HG03469 (cell line): ENCODE data around the gene RNASE2.
"Not testable (repeated sequence)": the region's sequence is repeated elsewhere in the genome, so short reads cannot be mapped to it uniquely, and the experiment has no call there.

Source experiments
- ATAC-seq: cut with Tn5 transposase; IDR thresholded peaks from one replicate; pipeline ENCODE4 v1.9.1; 2021; ENCODE audit warnings: mild to moderate bottlenecking, moderate library complexity, moderate number of reproducible peaks; ENCODE audit not compliant: unreplicated experiment

RNASE2 gene

GRCh38 chr14:20954736-20955537 is at the start of gene RNASE2:
Gene RNASE2 (plus strand): TSS chr14:20955487. CDS start chr14:20955772, 285 bp downstream.
- not testable (repeated sequence) for ATAC-seq

GRCh38 chr14:20905676-20906075 is 49.6 kb upstream of the RNASE2 start:
- ATAC-seq, result no peak

GRCh38 chr14:20907214-20907613 is 48.1 kb upstream of the RNASE2 start:
- no peak for ATAC-seq

- not testable (repeated sequence) for ATAC-seq
Measured at GRCh38 chr14:20910822-20911221, 44.5 kb upstream of the RNASE2 start.

- ATAC-seq, result not testable (repeated sequence)
Measured at GRCh38 chr14:20919038-20919756, 36.1 kb upstream of the RNASE2 start.

GRCh38 chr14:20923766-20924297 is 31.5 kb upstream of the RNASE2 start:
- not testable (repeated sequence) for ATAC-seq

- ATAC-seq, result no peak
Measured at GRCh38 chr14:20934148-20934762, 21.0 kb upstream of the RNASE2 start.

- no peak for ATAC-seq
Measured at GRCh38 chr14:20935303-20935984, 19.8 kb upstream of the RNASE2 start.

- not testable (repeated sequence) for ATAC-seq
Measured at GRCh38 chr14:20945146-20945545, 10.1 kb upstream of the RNASE2 start.

- not testable (repeated sequence) for ATAC-seq
Measured at GRCh38 chr14:20946707-20947106, 8.6 kb upstream of the RNASE2 start.

GRCh38 chr14:20955538-20955873 is 219 bp downstream of the RNASE2 start:
- not testable (repeated sequence) for ATAC-seq

- no peak for ATAC-seq
Measured at GRCh38 chr14:20956376-20956976, 1.2 kb downstream of the RNASE2 start.

- not testable (repeated sequence) for ATAC-seq
Measured at GRCh38 chr14:20958946-20959345, 3.7 kb downstream of the RNASE2 start.

- no peak for ATAC-seq
Measured at GRCh38 chr14:20969336-20969735, 14.0 kb downstream of the RNASE2 start.

GRCh38 chr14:20970647-20970982 is 15.3 kb downstream of the RNASE2 start:
- no peak for ATAC-seq

GRCh38 chr14:20970983-20971704 is 15.9 kb downstream of the RNASE2 start:
- ATAC-seq, result peak; percentile 82

- no peak for ATAC-seq
Measured at GRCh38 chr14:20971705-20972021, 16.4 kb downstream of the RNASE2 start.

GRCh38 chr14:20973501-20973900 is 18.2 kb downstream of the RNASE2 start:
- no peak for ATAC-seq

GRCh38 chr14:20976291-20976690 is 21.0 kb downstream of the RNASE2 start:
- no peak for ATAC-seq

GRCh38 chr14:20978687-20979086 is 23.4 kb downstream of the RNASE2 start:
- ATAC-seq, result no peak
